WI38 (cell line): ENCODE data around the gene C5.

Source experiments
- H3K4me3 ChIP-seq: 2 replicates; pipeline ENCODE4 v1.5.1; 2011; ENCODE audit warnings: low read depth, mild to moderate bottlenecking, control low read depth, low read length
- CTCF ChIP-seq: IDR thresholded peaks from 2 replicates; pipeline ENCODE4 v1.5.1; 2012; ENCODE audit warnings: low read depth, mild to moderate bottlenecking, control low read depth, low read length

Gene C5

GRCh38 chr9:120925535-120926396 lies 124.3 kb downstream of the C5 start:
- no peak for TF ChIP-seq CTCF
- H3K4me3 ChIP-seq, result peak overlapping the region; percentile 39

GRCh38 chr9:120924698-120925534 lies 125.2 kb downstream of the C5 start:
- no peak for TF ChIP-seq CTCF
- H3K4me3 ChIP-seq, result no peak overlapping the region; the same call in none of the 2 replicates

- no peak overlapping the region for H3K4me3 ChIP-seq
- no peak for TF ChIP-seq CTCF
These were observed 126.3 kb downstream of the C5 start for GRCh38 chr9:120923620-120924328.

- TF ChIP-seq CTCF, result no peak
- H3K4me3 ChIP-seq, result no peak overlapping the region
These were observed 127.5 kb downstream of the C5 start for GRCh38 chr9:120922404-120923195.

- TF ChIP-seq CTCF, result no peak
- no peak overlapping the region for H3K4me3 ChIP-seq
These were observed 128.4 kb downstream of the C5 start for GRCh38 chr9:120921661-120922181.

- no peak overlapping the region for H3K4me3 ChIP-seq
- TF ChIP-seq CTCF, result no peak
These were observed 129.3 kb downstream of the C5 start for GRCh38 chr9:120920806-120921178.
